Measurements from ENCODE around the gene ELMO1.

DNA sequence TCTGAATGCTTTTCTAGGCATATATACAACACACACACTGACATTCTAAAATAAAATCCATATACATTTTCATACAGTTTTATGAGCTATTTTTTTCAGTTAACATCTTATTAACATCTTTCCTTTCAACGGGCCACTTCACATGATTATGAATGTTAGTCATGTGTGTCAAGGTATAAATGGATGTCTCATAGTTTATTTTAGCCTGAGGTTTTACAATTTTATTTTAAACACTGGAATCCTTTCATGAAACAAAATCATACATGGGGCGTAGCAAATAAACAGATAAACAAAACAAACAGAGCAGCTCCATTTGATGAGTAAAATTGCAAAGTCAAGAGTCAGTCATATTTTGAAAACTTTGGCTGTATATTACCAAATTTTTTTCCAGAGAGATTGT lies 604.3 kb downstream of the ELMO1 start:
- TF ChIP-seq, protein P1, sequence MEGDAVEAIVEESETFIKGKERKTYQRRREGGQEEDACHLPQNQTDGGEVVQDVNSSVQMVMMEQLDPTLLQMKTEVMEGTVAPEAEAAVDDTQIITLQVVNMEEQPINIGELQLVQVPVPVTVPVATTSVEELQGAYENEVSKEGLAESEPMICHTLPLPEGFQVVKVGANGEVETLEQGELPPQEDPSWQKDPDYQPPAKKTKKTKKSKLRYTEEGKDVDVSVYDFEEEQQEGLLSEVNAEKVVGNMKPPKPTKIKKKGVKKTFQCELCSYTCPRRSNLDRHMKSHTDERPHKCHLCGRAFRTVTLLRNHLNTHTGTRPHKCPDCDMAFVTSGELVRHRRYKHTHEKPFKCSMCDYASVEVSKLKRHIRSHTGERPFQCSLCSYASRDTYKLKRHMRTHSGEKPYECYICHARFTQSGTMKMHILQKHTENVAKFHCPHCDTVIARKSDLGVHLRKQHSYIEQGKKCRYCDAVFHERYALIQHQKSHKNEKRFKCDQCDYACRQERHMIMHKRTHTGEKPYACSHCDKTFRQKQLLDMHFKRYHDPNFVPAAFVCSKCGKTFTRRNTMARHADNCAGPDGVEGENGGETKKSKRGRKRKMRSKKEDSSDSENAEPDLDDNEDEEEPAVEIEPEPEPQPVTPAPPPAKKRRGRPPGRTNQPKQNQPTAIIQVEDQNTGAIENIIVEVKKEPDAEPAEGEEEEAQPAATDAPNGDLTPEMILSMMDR (IDR thresholded peaks at IDR 0.05): no peak
- TF ChIP-seq POLR2A (IDR thresholded peaks at IDR 0.05): no peak

All from body of pancreas (tissue), 4 donors.